ENCODE data around the gene ZNF630. TPM values are rescaled to one million over a fixed set of nuclear protein-coding genes. Genes with fewer than 3 reads are reported as not detected.

Gene ZNF630
- total and polyA plus RNA-seq, 9 of the 15 experiments (the other 6 are each of a cell fraction or from before 2014, with no cell fraction given): 0.06 to 1.1 (median 0.34) TPM

GRCh38 chrX:48058621-48059295 lies 12.7 kb downstream of the ZNF630 start:
- TF ChIP-seq MGA (IDR thresholded peaks at IDR 0.05): no peak
- no peak for TF ChIP-seq PHF8 (IDR thresholded peaks at IDR 0.05; ENCODE audit: borderline replicate concordance, low read length)
- TF ChIP-seq XRCC3 (IDR thresholded peaks at IDR 0.05): no peak
- TF ChIP-seq ZBTB26 (CRISPR knock-in tag; IDR thresholded peaks at IDR 0.05): no peak
- TF ChIP-seq TFAM (CRISPR knock-in tag; conservative IDR thresholded peaks at IDR 0.05): no peak
- DNase-seq (ENCODE audit: extremely low read depth in 1 of 4, low spot score in 3 of 4) (no peak), ATAC-seq (no peak), FAIRE-seq (no peak)
- no peak overlapping the region for H3K4me3 ChIP-seq
- ChIA-PET POLR2A (no interaction called here), CTCF (ENCODE audit: low intra/inter-chr PET ratio) (no interaction called here)
- H4K20me1 ChIP-seq (replicated peaks; ENCODE audit: control insufficient read depth, insufficient read depth, low read length): no peaks in the 10 kb centered on the region
- no peaks in the 10 kb centered on the region for H3K36me3 ChIP-seq (ENCODE audit: control insufficient read depth, insufficient read depth, low read length)
- 0% methylated on average over 2 of the region's 2 CpGs for WGBS (ENCODE audit: insufficient coverage, low coverage, missing lambda C conversion rate)
- no peak overlapping the region for H3K4me2 ChIP-seq (ENCODE audit: insufficient read depth, low read length)
- no TSS peak for BruUV-seq (replicated peaks)
- no peaks in the 10 kb centered on the region for H3K4me1 ChIP-seq (replicated peaks in 1 of 2; ENCODE audit: control insufficient read depth in 2 of 2, insufficient read depth in 2 of 2, low read length in 2 of 2)
- no peaks in the 10 kb centered on the region for H3K9me1 ChIP-seq (ENCODE audit: control insufficient read depth, insufficient read depth, low read length)
- H3K27me3 ChIP-seq (ENCODE audit: control insufficient read depth in 2 of 2, insufficient read depth in 2 of 2, low read length in 2 of 2): no peaks in the 10 kb centered on the region
- no peak overlapping the region for H3K9ac ChIP-seq (ENCODE audit: insufficient read depth in 1 of 2, low read depth in 2 of 2, low read length in 2 of 2)
- H3K79me2 ChIP-seq (ENCODE audit: control insufficient read depth, insufficient read depth, low read length): no peaks in the 10 kb centered on the region
- no peaks in the 10 kb centered on the region for H3K9me3 ChIP-seq (replicated peaks; ENCODE audit: control insufficient read depth, insufficient read depth, low read depth, low read length)
- in situ Hi-C loops (cut with MboI) (no loop called here), intact Hi-C loops (cut with micrococcal nuclease) (no loop called here)
- H3K27ac ChIP-seq (ENCODE audit: extremely low read depth, low read depth, low read length): no peak overlapping the region
- H2AFZ ChIP-seq (ENCODE audit: low read depth, low read length): no peak overlapping the region

Data from K562 (cell line).